Activated naive CD4-positive, alpha-beta T cell treated with anti-CD3 and anti-CD28 coated beads, Interleukin-2, amount 50 U/mL, for 72 hours (primary cell): ENCODE results near the gene UBQLN2. TPM values are rescaled to one million over a fixed set of nuclear protein-coding genes. Genes with fewer than 3 reads are reported as not detected.
"Not testable (repeated sequence)": the region's sequence is repeated elsewhere in the genome, so short reads cannot be mapped to it uniquely, and the experiment has no call there.

Source experiments
- ATAC-seq, 2 donors: fragments of 150-1000 bp; cut with Tn5 transposase; 2 replicates each; pipeline ENCODE4 v1.10.0; 2021; ENCODE audit warnings: mild to moderate bottlenecking in 2 of 2, moderate library complexity in 2 of 2
- DNase-seq, 2 donors: peaks; one replicate each; pipeline ENCODE4 v3.0.0; 2021 to 2022; ENCODE audit warnings: low spot score in 2 of 2
- H3K27ac Mint-ChIP-seq, 2 donors: one replicate each; pipeline ENCODE4 v1.8.0; 2022; ENCODE audit warnings: mild to moderate bottlenecking in 2 of 2, mixed read lengths in 2 of 2
- H3K36me3 Mint-ChIP-seq, 2 donors: one replicate each; pipeline ENCODE4 v1.8.0; 2022; ENCODE audit warnings: mixed read lengths in 2 of 2
- H3K9me3 Mint-ChIP-seq, 2 donors: one replicate each; pipeline ENCODE4 v1.8.0; 2022; ENCODE audit warnings: mixed read lengths in 2 of 2
- total RNA-seq, 2 donors: library from RNA; stranded (reverse); gene quantifications; one replicate each; pipeline ENCODE4 v1.2.3, GENCODE V29; 2022

UBQLN2 gene
- total RNA-seq, result 10 to 100 TPM; 33.4 to 45.8 TPM

DNA sequence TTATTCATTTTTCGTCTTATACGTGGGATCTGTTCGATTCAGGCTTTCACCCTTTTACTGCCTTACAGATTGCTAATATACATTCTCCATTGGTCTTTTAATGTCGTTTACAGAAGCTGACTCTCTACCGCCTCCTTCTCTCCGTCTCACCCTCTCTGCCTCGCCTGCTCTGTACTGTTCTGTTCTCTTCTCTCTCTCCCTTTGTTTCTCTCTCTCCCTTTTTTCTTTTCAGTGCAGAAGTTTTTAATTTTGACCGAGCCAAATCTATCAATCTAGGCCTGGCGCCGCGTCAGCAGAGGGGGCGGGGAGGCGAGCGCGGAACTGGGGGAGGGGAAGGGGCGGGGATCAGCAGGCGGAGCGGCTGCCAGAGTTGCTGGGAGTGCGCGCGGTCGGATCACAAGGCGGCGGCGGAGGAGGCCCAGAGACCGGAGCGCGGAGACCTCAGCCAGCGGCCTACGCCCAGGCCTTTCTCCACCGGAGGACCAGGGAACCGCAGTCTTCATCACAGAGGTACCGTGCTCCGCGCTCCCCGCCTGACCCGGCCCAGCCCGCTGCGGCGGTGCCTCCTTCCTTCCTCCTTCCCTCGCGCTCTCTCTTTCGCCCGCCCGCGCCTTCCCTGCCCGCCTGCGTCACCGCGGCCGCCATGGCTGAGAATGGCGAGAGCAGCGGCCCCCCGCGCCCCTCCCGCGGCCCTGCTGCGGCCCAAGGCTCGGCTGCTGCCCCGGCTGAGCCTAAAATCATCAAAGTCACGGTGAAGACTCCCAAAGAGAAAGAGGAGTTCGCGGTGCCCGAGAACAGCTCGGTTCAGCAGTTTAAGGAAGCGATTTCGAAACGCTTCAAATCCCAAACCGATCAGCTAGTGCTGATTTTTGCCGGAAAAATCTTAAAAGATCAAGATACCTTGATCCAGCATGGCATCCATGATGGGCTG is at the start of gene UBQLN2:
Gene UBQLN2, plus strand, starts transcription at position 397 of the 931 bp plus-strand sequence. Its CDS starts 247 bp downstream, at position 644.
- ATAC-seq (peak; percentile 71 to 72), DNase-seq (peak; percentile 65 to 78)
- peaks cover 17 to 23% of the 10 kb centered on the region in 2 donors for H3K36me3 Mint-ChIP-seq
- peak within 1 kb of the TSS; percentile 97 to 99 for H3K27ac Mint-ChIP-seq
- H3K9me3 Mint-ChIP-seq, result no peaks in the 10 kb centered on the region

DNA sequence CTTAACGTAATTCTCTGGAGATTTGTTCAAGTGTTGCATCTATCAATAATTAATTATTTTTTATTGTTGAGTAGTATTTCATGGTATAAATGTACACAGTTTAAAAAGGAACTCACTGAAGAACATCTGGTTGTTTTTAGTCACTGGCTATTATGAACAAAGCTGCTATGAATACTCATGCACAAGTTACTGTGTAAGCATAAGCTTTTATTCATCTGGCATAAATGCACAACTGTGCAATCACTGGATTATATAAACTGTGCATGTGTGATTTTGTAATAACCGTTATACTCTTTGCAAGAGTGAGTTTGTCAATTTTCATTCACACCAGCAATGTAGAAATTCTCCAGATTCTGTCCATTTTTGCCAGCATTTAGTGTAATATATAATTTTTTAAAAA is 43.8 kb upstream of the UBQLN2 start:
- Mint-ChIP-seq H3K9me3 (peaks cover 7 to 12% of the 10 kb centered on the region in 2 donors), H3K36me3 (peaks cover 12 to 16% of the 10 kb centered on the region in 2 donors), H3K27ac (no peak overlapping the region)
- ATAC-seq (no peak), DNase-seq (no peak)

DNA sequence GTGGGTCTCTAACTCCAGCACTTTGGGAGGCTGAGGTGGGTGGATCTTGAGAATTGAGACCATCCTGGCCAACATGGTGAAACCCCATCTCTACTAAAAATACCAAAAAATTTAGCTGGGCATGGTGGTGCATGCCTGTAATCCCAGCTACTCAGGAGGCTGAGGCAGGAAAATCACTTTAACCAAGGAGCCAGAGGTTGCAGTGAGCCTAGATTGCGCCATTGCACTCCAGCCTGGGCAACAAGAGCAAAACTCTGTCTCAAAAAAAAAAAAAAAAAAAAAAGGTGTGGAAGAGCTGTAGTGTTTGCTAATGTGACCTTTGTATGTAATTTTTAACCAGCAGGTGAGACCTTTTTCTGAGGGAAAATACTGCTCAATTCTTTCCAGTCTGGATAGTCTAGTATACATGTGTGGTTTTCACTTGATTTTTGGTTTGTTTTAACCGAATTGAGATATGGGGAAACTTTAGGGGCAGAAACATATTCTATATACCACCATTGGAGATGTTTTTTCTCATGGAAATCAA is 33.9 kb upstream of the UBQLN2 start:
- not testable (repeated sequence) for H3K27ac Mint-ChIP-seq, ATAC-seq, DNase-seq, H3K9me3 Mint-ChIP-seq
- peaks cover 8 to 16% of the 10 kb centered on the region in 2 donors for H3K36me3 Mint-ChIP-seq

DNA sequence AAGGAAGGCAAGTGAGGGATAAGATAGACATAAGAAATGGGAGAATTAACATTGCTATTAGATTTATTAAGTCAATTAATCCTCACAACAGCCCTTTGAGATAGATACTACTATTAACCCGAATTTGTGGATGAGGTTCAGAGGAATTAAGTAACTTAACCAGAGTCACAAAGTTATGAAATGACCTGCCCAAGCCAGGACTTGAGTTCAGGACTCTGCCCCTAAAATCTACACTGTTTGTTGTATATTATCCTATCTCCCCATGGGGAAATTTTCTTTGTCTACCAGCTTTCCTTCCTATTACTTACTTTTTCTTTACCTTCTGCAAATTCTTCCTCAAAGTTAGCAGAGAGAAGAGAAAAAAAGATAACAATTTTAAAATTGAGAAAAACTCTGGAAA is 33.4 kb upstream of the UBQLN2 start:
- ATAC-seq (no peak), DNase-seq (no peak)
- Mint-ChIP-seq H3K36me3 (peaks cover 5 to 14% of the 10 kb centered on the region in 2 donors), H3K27ac (no peak overlapping the region), H3K9me3 (peaks cover 0 to 4% of the 10 kb centered on the region in 2 donors)

DNA sequence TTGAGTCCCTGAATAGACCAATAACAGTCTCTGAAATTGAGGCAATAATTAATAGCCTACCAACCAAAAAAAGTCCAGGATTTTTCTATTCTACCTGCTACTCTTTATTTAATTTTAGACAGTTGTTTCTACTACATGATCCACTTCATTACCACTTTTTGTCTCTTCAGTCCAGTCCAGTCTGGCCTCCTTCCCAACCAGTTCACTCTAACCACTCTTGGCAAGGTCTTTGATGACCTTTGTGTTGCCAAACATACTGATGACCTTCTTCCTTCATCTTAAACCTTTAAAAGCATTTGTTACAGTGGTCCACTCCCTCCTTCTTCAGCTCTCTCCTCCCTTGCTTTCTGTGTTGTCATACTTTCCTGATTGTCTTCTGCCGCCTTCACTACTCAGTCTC is 12.8 kb upstream of the UBQLN2 start:
- ATAC-seq, result no peak
- no peak for DNase-seq
- Mint-ChIP-seq H3K27ac (no peak overlapping the region), H3K36me3 (peaks cover 29 to 49% of the 10 kb centered on the region in 2 donors), H3K9me3 (peaks cover 31 to 32% of the 10 kb centered on the region in 2 donors)

DNA sequence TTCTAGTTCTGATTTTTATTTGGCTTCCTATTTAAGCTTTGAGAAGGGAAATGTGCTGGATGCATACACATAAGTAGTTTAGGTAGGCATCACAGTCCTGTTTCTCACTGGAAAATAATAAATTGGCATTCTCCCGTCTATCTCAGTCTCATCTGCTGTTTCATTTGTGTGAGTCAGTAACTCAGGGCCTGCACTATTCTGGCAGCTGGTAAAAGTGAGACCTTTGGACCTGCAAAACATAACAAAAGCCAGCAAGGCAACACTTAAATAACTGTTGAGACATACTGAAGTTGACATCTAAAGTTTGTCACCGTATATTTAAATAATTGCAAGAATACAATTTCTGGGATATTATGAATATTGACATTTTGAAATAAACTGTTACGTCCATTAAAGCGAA is 8.6 kb upstream of the UBQLN2 start:
- peaks cover 4 to 9% of the 10 kb centered on the region in 2 donors for H3K36me3 Mint-ChIP-seq
- H3K27ac Mint-ChIP-seq, result no peak overlapping the region
- peaks cover 12 to 15% of the 10 kb centered on the region in 2 donors for H3K9me3 Mint-ChIP-seq
- ATAC-seq (no peak), DNase-seq (no peak)

DNA sequence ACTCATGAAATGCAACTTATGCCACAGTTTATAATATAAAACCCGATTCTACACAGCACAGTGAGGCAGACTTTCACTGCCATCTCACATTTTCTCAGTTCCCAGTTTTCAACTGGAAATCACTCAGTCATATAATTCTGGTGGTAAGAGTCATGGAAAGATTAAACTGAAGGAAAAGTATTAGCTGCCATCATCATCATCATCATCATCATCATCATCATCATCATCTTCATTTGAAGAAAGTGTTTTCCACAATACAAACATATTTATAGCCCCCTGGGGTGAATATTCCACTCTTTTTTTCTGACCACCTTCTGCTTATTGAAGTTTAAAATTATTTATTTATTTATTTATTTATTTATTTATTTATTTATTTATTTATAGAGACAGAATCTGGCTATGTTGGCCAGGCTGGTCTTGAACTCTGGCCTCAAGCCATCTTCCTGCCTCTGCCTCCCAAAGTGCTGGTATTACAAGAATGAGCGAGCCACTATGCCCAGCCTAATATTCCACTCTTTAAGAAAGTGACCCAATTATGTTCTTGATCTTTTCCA is 6.0 kb upstream of the UBQLN2 start:
- ATAC-seq, result no peak
- no peak for DNase-seq
- peaks cover 0 to 6% of the 10 kb centered on the region in 2 donors for H3K36me3 Mint-ChIP-seq
- H3K27ac Mint-ChIP-seq, result no peak overlapping the region
- peaks cover 5% of the 10 kb centered on the region in 2 donors for H3K9me3 Mint-ChIP-seq

DNA sequence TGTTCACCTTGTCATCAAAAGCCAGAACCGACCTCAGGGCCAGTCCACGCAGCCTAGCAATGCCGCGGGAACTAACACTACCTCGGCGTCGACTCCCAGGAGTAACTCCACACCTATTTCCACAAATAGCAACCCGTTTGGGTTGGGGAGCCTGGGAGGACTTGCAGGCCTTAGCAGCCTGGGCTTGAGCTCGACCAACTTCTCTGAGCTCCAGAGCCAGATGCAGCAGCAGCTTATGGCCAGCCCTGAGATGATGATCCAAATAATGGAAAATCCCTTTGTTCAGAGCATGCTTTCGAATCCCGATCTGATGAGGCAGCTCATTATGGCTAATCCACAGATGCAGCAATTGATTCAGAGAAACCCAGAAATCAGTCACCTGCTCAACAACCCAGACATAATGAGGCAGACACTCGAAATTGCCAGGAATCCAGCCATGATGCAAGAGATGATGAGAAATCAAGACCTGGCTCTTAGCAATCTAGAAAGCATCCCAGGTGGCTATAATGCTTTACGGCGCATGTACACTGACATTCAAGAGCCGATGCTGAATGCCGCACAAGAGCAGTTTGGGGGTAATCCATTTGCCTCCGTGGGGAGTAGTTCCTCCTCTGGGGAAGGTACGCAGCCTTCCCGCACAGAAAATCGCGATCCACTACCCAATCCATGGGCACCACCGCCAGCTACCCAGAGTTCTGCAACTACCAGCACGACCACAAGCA is 898 bp downstream of the UBQLN2 start:
- H3K27ac Mint-ChIP-seq, result peak overlapping the region; percentile 97 to 99
- peak; percentile 35 to 63 for DNase-seq
- no peaks in the 10 kb centered on the region for H3K9me3 Mint-ChIP-seq
- peak; percentile 71 to 78 for ATAC-seq
- H3K36me3 Mint-ChIP-seq, result peaks cover 21 to 28% of the 10 kb centered on the region in 2 donors

DNA sequence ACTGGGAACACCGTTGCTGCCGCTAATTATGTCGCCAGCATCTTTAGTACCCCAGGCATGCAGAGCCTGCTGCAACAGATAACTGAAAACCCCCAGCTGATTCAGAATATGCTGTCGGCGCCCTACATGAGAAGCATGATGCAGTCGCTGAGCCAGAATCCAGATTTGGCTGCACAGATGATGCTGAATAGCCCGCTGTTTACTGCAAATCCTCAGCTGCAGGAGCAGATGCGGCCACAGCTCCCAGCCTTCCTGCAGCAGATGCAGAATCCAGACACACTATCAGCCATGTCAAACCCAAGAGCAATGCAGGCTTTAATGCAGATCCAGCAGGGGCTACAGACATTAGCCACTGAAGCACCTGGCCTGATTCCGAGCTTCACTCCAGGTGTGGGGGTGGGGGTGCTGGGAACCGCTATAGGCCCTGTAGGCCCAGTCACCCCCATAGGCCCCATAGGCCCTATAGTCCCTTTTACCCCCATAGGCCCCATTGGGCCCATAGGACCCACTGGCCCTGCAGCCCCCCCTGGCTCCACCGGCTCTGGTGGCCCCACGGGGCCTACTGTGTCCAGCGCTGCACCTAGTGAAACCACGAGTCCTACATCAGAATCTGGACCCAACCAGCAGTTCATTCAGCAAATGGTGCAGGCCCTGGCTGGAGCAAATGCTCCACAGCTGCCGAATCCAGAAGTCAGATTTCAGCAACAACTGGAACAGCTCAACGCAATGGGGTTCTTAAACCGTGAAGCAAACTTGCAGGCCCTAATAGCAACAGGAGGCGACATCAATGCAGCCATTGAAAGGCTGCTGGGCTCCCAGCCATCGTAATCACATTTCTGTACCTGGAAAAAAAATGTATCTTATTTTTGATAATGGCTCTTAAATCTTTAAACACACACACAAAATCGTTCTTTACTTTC is 1.8 kb downstream of the UBQLN2 start:
- peak in 1 of 2 donors; percentile 2 for ATAC-seq
- no peak for DNase-seq
- Mint-ChIP-seq H3K36me3 (peaks cover 21 to 28% of the 10 kb centered on the region in 2 donors), H3K9me3 (no peaks in the 10 kb centered on the region), H3K27ac (peak overlapping the region; percentile 97 to 99)

DNA sequence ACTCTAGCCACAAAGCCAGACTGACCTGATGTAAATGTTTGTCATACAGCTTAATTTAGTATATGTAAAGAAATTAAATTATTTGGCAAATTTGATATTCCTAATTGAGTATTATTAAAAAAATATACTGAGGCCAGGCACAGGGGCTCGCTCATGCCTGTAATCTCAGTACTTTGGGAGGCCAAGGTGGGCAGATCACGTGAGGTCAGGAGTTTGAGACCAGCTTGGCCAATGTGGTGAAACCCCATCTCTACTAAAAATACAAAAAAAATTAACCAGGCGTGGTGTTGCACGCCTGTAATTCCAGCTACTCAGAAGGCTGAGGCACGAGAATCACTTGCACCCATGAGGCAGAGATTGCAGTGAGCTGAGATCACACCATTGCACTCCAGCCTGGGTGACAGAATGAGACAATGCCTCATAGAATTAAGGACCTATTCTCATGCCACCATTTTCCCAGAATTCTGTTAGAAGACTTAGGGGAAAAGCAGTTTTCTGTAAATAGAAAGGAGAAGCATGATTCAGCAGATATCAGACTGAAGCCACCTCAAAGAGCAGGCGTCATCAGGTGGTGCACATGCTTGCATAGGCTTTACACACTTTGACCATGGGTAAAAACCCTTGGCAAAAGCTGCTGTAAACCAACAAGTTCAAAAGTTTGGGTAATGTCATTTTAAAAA is 6.1 kb downstream of the UBQLN2 start:
- no peak for DNase-seq
- peaks cover 20 to 38% of the 10 kb centered on the region in 2 donors for H3K36me3 Mint-ChIP-seq
- peak in 1 of 2 donors; percentile 40 for ATAC-seq
- H3K9me3 Mint-ChIP-seq, result no peaks in the 10 kb centered on the region
- peak overlapping the region in 1 of 2 donors; percentile 78 for H3K27ac Mint-ChIP-seq

DNA sequence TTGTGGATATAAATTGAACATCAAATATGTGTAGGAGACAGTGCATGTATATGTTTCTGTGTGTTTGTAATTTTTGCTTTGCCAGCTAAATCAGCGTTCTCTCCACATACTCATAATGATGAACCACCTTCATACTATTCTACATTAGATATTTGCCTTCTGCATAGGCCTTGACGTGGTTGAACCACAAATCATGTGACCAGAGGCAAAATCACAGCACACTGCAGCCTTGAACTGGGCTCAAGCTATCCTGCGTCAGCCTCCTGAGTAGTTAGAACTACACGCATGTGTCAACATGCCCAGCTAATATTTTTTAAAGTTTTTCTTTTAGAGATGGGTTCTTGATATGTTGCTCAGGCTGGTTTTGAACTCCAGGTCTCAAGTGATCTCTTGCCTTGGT is 9.5 kb downstream of the UBQLN2 start:
- H3K27ac Mint-ChIP-seq, result no peak overlapping the region
- ATAC-seq, result peak; percentile 50 to 53
- H3K36me3 Mint-ChIP-seq, result peaks cover 17 to 46% of the 10 kb centered on the region in 2 donors
- H3K9me3 Mint-ChIP-seq, result no peaks in the 10 kb centered on the region
- DNase-seq, result no peak

DNA sequence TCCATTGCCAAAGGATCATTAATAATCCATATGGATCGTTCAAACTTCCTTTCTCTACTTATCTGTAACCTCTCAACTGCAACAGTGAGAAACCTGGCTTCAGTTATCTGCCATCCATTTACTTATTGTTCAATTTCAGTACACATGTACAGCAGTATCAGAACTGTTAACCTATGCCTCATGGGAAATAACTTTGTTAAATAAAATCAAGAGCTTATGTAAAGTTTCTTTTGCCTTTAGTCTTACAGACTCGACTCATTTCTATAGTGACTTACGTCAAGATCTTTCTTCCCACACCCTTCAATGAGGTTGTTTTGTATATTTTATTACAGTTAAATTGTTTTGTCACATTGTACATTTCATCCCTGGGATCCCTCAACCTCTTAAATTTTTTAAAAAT is 11.4 kb downstream of the UBQLN2 start:
- ATAC-seq, result peak; percentile 33 to 59
- H3K36me3 Mint-ChIP-seq, result peaks cover 27 to 55% of the 10 kb centered on the region in 2 donors
- H3K27ac Mint-ChIP-seq, result no peak overlapping the region
- peaks cover 1 to 6% of the 10 kb centered on the region in 2 donors for H3K9me3 Mint-ChIP-seq
- no peak for DNase-seq

DNA sequence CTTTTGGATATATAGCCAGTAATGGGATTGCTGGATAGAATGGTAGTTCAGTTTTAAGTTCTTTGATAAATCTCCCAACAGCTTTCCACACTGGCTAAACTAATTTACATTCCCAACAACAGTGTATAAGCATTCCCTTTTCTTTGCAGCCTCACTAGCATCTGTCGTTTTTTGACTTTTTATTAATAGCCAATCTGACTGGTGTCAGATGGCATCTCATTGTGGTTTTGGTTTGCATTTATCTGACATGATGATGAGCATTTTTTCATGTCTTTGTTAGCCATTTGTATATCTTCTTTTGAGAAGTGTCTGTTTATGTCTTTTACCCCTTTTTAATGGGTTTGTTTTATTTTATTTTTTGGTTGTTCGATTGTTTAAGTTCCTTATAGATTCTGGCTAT is 13.3 kb downstream of the UBQLN2 start:
- no peak overlapping the region for H3K27ac Mint-ChIP-seq
- ATAC-seq (no peak), DNase-seq (no peak)
- peaks cover 42 to 59% of the 10 kb centered on the region in 2 donors for H3K36me3 Mint-ChIP-seq
- H3K9me3 Mint-ChIP-seq, result peaks cover 9 to 11% of the 10 kb centered on the region in 2 donors

DNA sequence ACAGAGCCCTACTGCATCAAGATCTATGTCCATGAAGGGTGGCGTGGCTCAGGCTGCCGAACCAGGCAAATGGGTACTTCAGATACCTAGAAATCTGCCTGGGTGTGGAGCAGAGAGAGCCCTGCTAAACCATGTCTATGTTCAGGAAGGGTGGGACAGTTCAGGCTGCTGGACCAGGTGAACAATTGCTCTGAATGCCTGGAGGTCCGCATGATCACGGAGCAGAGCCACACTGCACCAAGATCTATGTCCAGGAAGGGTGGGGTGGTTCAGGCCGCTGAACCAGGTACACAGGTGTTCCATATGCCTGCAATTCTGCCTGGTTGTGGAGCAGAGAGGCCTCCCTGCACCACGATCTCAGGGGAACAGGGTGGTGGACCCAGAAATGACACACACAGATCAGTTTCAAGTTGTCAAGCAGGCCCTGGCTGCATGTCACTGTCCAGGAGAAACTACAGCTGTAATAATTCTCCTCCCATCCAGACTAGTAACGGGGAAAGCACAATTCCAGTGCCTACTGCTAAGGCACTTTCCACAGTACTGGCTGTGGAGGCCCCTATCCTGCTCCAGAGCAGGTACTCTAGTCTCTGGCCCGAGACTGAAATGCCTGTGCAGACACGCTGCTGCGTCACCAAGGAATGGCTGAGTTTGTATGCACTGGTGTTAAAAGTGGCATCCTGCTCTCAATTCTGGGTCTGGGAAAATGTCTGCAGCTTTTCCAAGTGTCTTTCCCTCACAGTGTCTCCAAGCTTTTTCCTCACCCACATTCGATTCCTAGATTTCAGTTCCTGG is 25.2 kb downstream of the UBQLN2 start:
- H3K36me3 Mint-ChIP-seq, result peaks cover 15 to 40% of the 10 kb centered on the region in 2 donors
- ATAC-seq (no peak), DNase-seq (no peak)
- H3K27ac Mint-ChIP-seq, result peak overlapping the region in 1 of 2 donors; percentile 62
- H3K9me3 Mint-ChIP-seq, result peaks cover 0 to 6% of the 10 kb centered on the region in 2 donors
